ENCODE data around the gene MYO5A.

GRCh38 chr15:52287114-52287513, 241.6 kb downstream of the MYO5A start:
- TF ChIP-seq POLR2A (IDR thresholded peaks at IDR 0.05) (no peak), CTCF (IDR thresholded peaks at IDR 0.05) (no peak), EP300 (IDR thresholded peaks at IDR 0.05) (no peak)
